Astrocyte (in vitro differentiated cells and primary cell): ENCODE measurements around the gene PJVK.

Source experiments
- EZH2 ChIP-seq: IDR thresholded peaks from 2 replicates; pipeline ENCODE4 v1.6.1; 2012; ENCODE audit warnings: mild to moderate bottlenecking, low read length, inconsistent platforms; ENCODE audit not compliant: insufficient read depth
- TF ChIP-seq, protein P1 (sequence below): IDR thresholded peaks from 2 replicates; pipeline ENCODE4 v1.5.1; 2011; ENCODE audit warnings: low read depth, mild to moderate bottlenecking, inconsistent platforms, low read length, moderate library complexity; ENCODE audit not compliant: insufficient read depth

- TF ChIP-seq, protein P1, sequence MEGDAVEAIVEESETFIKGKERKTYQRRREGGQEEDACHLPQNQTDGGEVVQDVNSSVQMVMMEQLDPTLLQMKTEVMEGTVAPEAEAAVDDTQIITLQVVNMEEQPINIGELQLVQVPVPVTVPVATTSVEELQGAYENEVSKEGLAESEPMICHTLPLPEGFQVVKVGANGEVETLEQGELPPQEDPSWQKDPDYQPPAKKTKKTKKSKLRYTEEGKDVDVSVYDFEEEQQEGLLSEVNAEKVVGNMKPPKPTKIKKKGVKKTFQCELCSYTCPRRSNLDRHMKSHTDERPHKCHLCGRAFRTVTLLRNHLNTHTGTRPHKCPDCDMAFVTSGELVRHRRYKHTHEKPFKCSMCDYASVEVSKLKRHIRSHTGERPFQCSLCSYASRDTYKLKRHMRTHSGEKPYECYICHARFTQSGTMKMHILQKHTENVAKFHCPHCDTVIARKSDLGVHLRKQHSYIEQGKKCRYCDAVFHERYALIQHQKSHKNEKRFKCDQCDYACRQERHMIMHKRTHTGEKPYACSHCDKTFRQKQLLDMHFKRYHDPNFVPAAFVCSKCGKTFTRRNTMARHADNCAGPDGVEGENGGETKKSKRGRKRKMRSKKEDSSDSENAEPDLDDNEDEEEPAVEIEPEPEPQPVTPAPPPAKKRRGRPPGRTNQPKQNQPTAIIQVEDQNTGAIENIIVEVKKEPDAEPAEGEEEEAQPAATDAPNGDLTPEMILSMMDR, result no peak
- TF ChIP-seq EZH2, result no peak
These were observed 39.1 kb upstream of the PJVK start for GRCh38 chr2:178412047-178412446.
